NCI-H1092 (cell line): ENCODE measurements around the gene F7.
"Not testable (repeated sequence)": the region's sequence is repeated elsewhere in the genome, so short reads cannot be mapped to it uniquely, and the experiment has no call there.

ENCODE experiments used
- DNase-seq: peaks from one replicate; lab custom pipeline; 2025; lab: John Stamatoyannopoulos, UW

Gene F7

GRCh38 chr13:113072376-113072775 is 33.2 kb upstream of the F7 start:
- no peak for DNase-seq

DNA sequence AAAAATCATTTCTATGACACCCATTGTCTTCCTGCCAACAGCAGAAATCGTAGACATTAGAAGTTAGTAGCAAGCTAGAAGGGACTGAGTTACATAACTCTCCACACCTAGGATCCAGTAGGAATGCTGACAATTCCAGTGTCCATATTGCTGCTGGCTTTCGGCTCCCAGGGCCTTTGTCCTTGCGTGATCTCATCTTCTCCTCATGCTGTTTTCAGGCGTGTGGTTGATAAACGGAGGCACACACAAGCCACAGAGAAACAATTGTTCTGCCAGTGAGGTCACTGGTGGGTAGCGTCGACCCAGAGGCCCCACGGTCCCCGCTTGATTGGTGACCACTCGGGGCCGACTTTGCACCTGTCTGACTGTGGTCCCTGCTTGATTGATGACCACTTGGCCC is 31.6 kb upstream of the F7 start:
- no peak for DNase-seq

DNA sequence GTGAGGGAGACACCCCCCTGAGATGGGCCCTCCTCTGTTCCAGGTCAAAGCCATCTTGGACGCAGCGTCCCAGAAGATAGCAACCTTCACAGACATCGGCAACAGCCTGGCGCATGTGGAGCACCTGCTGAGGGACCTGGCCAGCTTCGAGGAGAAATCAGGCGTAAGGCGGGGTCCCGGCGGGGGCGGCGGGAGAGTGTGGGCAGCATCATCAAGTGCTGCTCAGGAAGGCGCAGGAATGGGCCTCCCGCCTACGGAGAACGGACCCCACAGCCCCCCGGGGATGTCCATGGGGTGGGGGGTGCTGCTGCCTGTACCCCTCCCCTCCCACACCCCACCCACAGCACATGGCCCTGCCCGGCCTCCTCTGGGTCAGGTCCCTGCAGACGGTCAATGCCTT is 31.2 kb upstream of the F7 start:
- DNase-seq, result no peak

GRCh38 chr13:113074876-113075275 is 30.7 kb upstream of the F7 start:
- no peak for DNase-seq

- DNase-seq, result no peak
Observed at GRCh38 chr13:113075711-113076110, 29.9 kb upstream of the F7 start.

- no peak for DNase-seq
Observed at GRCh38 chr13:113076681-113077401, 28.8 kb upstream of the F7 start.

- no peak for DNase-seq
Observed at GRCh38 chr13:113077566-113077952, 28.0 kb upstream of the F7 start.

- no peak for DNase-seq
Observed at GRCh38 chr13:113077953-113078901, 27.4 kb upstream of the F7 start.

DNA sequence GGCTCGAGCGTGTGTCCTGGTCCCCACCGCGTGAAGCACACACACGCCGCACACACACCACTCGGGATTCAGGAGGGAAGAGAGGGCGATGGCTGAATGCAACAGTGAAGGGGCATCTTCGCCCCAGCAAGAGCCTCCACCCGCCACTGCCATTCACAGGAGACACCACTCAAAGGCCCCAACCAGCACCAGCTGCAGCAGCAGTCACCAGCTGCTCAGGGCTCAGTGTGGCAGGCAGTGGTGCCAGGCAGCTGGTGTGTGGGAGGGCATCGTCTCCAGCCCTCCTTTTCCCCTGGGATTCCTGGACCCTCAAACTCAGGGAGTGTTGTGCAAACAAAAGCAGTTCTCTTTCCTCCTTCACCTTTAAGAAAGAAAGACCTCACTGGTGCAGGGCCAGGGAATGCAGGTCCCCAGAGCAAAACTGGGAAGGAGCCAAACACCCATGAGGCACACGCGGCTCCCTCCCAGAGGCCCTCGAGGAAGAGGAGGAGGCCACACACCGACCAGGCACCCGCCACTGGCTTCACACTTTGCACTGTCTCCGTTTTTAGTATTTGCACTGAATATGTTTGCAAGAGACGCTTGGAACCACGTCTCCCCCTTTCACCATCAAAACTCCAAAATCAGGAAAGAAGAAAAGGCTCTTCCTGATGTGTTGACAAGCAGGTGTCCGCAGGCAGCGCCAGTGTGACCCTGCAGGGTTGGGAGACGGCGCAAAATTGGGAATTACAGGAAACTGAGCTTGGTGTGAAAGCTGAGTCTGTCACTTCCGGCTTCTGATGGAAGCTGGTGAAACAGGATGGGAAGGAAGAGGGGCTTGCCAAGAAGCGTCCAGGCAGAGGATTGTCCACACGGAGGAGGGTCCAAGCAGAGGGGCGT is 26.4 kb upstream of the F7 start:
- DNase-seq, result peak; percentile 16

DNA sequence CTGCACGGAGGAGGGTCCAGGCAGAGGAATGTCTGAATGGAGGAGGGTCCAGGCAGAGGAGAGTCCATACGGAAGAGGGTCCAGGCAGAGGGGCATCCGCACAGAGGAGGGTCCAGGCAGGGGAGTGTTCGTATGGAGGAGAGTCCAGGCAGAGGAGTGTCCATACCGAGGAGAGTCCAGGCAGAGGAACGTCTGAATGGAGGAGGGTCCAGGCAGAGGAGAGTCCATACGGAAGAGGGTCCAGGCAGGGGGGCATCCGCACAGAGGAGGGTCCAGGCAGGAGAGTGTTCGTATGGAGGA is 25.9 kb upstream of the F7 start:
- DNase-seq, result not testable (repeated sequence)

- no peak for DNase-seq
Observed at GRCh38 chr13:113080361-113080831, 25.2 kb upstream of the F7 start.

GRCh38 chr13:113080901-113081521 is 24.6 kb upstream of the F7 start:
- DNase-seq, result no peak

DNA sequence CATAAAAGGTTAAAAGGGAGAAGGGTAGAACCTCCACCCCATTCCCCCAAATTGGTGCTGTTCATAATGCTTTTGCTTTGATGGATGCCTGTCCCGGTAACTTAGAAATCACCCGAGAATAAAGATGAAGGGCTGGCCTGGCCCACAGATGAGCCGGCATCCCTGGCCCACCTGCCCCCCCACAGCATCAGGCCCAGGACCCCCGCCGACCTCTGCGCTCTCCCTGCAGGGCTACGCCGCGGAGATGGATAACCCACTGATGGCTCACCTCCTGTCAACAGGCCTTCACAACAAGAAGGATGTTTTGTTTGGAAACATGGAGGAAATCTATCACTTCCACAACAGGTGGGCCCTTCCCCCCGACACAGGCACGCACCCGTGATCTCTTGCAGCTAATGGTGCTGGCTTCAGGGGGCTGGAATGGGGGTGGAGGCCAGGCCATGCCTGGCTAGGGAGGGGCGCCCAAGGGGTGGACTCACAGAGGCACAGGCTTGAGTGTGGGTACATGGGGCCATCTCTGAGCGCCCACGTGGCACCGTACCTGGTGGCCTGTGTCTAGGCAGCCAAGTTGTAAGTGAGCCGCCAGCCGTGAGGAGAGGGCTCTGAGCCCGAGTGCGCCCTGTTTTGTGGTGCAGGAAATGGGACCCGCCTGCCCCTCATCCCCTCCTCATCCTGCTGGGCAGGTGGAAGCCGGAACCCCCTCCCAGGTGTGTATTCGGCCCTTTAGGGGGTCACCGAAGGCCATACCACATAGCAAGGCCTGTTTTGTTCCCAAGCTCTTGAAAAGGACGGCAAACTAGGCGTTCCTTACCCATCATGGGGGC is 23.2 kb upstream of the F7 start:
- no peak for DNase-seq

DNA sequence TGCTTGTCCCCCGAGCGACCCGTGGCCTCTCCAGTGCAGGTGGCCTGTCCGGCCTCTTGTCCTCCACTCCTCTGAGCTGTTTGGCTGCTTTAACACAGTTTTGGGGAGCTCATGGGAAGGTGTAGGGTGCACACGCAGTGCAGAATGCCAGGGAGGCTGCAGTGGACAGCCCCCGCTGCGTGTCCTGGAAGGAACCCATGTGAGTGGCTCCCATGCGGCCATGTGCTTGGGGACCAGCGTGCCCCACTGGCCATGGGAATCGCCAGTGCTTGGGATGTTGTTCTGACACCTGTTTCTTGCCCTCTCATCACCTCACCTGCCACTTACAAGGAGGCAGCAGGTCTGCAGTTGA is 22.6 kb upstream of the F7 start:
- DNase-seq, result no peak

DNA sequence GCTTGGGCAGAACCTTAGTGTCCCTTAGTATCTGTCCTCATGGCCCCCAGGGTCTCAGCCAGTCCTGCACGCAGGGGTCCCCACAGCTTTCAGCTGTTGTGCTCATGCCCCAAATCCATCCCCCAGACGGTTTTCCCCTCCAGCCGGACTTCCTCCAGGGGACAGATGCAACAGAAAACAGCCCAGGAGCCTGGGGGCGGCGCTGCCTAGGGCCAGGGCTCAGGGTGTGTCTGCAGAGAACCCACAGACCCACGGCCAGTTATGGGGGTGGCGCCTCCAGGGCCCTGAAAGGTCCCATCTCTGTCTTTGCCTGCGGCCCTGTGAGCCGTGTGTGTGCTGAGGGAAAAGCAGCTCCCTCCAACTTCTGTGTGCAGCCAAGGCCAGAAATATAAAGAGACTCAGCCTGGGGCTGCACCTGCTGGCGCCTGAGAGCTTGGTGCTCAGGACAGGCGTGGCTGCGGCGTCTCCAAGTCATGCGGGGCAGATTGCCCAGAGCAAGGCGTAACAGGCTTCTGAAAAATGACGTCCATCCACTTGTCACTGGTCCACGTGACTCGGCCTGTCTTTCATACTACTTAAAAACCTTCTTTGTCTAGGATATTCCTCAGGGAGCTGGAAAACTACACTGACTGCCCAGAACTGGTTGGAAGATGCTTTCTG is 22.1 kb upstream of the F7 start:
- peak; percentile 82 for DNase-seq

DNA sequence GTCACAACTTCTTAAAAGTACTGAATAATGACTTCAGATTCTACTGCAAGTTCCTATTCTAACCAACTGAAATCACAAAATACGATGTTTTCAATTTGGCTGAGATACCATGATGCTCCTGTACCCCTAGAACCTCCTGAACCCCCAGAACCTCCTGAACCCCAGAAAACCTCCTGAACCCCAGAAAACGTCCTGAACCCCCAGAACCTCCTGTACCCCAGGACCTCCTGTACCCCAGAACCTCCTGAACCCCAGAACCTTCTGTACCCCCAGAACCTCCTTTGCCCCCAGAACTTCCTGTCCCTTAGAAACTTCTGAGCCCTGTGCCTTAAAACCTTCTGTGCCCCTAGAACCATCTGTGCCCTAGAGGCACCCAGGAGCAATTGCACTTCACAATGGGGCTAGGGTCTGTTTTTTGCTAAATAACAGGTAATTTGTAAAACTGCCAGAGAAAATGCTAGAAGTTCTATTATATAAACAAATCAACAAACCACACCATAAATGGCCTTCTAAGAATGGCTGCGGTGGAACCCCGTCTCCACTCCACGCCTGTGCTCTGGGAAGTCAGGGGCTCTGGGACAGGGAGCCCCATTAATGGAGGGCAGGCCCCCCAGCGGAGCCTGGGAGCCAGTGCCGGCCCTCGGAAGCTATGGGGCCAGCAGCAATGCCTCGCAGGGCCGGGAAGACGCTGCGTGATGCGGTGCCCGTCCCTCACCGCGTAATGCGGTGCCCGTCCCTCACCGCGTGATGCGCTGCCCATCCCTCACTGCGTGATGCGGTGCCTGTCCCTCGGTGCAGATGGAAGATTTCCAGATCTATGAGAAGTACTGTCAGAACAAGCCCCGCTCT is 21.3 kb upstream of the F7 start:
- no peak for DNase-seq

DNA sequence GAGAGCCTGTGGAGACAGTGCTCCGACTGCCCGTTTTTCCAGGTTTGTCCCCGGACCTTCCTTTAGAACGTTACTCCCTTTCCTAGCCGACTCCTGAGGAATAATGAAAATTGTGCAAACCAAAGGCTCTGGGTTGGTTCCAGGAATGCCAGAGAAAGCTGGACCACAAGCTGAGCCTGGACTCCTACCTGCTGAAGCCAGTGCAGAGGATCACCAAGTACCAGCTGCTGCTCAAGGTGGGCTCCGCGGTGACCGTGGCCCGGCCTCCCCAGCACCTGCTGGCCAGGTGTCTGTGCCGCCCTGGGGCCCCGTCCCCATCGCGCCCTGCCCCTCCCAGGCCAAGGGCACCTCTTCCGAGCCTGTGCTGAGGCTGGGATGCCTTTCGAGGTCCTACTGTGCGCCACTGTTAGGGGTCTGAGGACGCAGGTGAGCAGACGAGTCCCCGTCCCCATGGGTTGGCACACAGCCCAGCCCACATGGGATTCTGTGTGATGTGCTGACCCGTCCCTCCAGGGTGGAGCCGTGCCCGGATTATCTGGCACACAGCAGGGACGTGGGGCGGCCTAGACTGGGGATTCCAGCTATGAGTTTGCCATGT is 20.5 kb upstream of the F7 start:
- no peak for DNase-seq

DNA sequence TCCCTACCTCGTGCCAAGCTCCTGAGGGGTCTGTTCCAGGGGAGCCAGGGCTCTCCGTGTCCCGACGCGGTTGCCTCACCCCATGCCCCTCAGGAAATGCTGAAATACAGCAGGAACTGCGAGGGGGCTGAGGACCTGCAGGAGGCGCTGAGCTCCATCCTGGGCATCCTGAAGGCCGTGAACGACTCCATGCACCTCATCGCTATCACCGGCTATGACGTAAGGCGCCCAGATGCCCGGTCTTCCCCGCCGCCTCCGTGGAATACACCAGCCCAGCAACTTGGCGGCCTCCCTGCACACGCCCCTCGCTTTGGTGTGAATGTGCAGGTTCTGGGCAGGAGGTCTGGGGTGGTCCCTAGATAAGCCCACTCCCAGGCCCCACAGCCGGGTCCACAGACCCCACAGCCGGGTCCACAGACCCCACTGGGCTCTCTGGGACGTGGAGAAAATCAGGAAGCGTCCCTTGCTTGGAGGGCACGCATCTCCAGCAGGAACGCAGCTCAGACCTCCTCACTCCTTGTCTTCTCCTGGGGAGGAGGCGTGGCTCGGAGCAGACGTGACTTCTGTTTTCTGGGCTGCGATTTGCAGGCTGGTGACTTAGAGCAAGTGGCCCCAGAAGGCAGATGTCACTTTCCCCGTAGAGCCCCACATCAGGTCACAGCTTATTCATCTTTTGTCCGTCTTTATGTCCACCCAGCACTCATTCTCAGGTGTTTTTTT is 19.4 kb upstream of the F7 start:
- no peak for DNase-seq
